HCT116 (cell line): ENCODE results near the gene SULT2B1.

Experiments used
- CEBPB ChIP-seq: IDR thresholded peaks from 2 replicates; pipeline ENCODE4 v1.6.1; 2012; ENCODE audit warnings: low read depth
- CTCF ChIP-seq, 3 experiments: fragments of 200-600 bp in 1 of 3; sonication (generic) in 1 of 3; IDR thresholded peaks in 2 of 3; conservative IDR thresholded peaks in 1 of 3; 2 replicates each; pipeline ENCODE4 v1.5.1; 2012 to 2017; ENCODE audit warnings: low read depth in 2 of 3, low read length in 2 of 3, antibody characterized with exemption in 1 of 3, borderline replicate concordance in 1 of 3, control low read depth in 1 of 3, mild to moderate bottlenecking in 1 of 3, mixed read lengths in 1 of 3, mixed run types in 1 of 3, moderate library complexity in 1 of 3; ENCODE audit not compliant: insufficient read depth in 1 of 3
- EZH2phosphoT487 ChIP-seq: fragments of 200-600 bp; IDR thresholded peaks from 2 replicates; pipeline ENCODE4 v1.6.1; 2018; ENCODE audit warnings: antibody characterized with exemption, borderline replicate concordance
- JUND ChIP-seq: IDR thresholded peaks from 2 replicates; pipeline ENCODE4 v1.6.1; 2012
- POLR2AphosphoS5 ChIP-seq: IDR thresholded peaks from 2 replicates; pipeline ENCODE4 v1.6.1; 2011; ENCODE audit warnings: mild to moderate bottlenecking, low read depth, low read length, moderate library complexity
- RAD21 ChIP-seq: IDR thresholded peaks from 2 replicates; pipeline ENCODE4 v1.6.1; 2012; ENCODE audit warnings: low read depth, mild to moderate bottlenecking
- REST ChIP-seq: IDR thresholded peaks from 2 replicates; pipeline ENCODE4 v1.6.1; 2012; ENCODE audit warnings: low read depth
- SRF ChIP-seq: IDR thresholded peaks from 2 replicates; pipeline ENCODE4 v1.6.1; 2012; ENCODE audit warnings: low read depth
- ZNF274 ChIP-seq: fragments of 200-500 bp; sonication (Bioruptor generic); IDR thresholded peaks from 2 replicates; pipeline ENCODE4 v1.6.1; 2014; ENCODE audit warnings: mild to moderate bottlenecking, low read depth, low read length, inconsistent platforms

GRCh38 chr19:48628486-48629296 lies 76.7 kb downstream of the SULT2B1 start:
- TF ChIP-seq JUND (no peak), REST (no peak), POLR2AphosphoS5 (no peak), CTCF (IDR thresholded peaks at IDR 0.05 in 2 of 3, conservative IDR thresholded peaks at IDR 0.05 in 1 of 3; ENCODE audit: borderline replicate concordance in 1 of 3, insufficient read depth in 1 of 3, low read depth in 2 of 3, low read length in 2 of 3) (no peak), SRF (no peak), CEBPB (no peak), EZH2phosphoT487 (no peak), ZNF274 (no peak), RAD21 (no peak)
